Neuronal stem cell (in vitro differentiated cells): ENCODE data around the gene OGT.

Source experiments
- DNase-seq: peaks from one replicate; pipeline ENCODE4 v3.0.0-alpha.2; 2013; ENCODE audit warnings: low spot score
- H2AFZ ChIP-seq: one replicate; pipeline ENCODE4 v1.6.1; 2013; ENCODE audit warnings: mild to moderate bottlenecking, low read length, inconsistent platforms
- H2AK5ac ChIP-seq: 2 replicates; pipeline ENCODE4 v1.6.1; 2013; ENCODE audit warnings: low read depth, mild to moderate bottlenecking, inconsistent platforms, low read length, moderate library complexity, mixed read lengths
- H2BK120ac ChIP-seq: 2 replicates; pipeline ENCODE4 v1.6.1; 2013; ENCODE audit warnings: low read depth, mild to moderate bottlenecking, inconsistent platforms, low read length, moderate library complexity, mixed read lengths
- H2BK12ac ChIP-seq: one replicate; pipeline ENCODE4 v1.6.1; 2013; ENCODE audit warnings: low read length, inconsistent platforms
- H2BK15ac ChIP-seq: 2 replicates; pipeline ENCODE4 v1.6.1; 2013; ENCODE audit warnings: mild to moderate bottlenecking, low read length, inconsistent platforms, mixed read lengths
- H2BK5ac ChIP-seq: one replicate; pipeline ENCODE4 v1.6.1; 2013; ENCODE audit warnings: inconsistent platforms, mild to moderate bottlenecking, low read length, moderate library complexity
- H3K14ac ChIP-seq: one replicate; pipeline ENCODE4 v1.6.1; 2013; ENCODE audit warnings: low read length, inconsistent platforms
- H3K18ac ChIP-seq: 2 replicates; pipeline ENCODE4 v1.6.1; 2013; ENCODE audit warnings: low read length, inconsistent platforms
- H3K23ac ChIP-seq: 2 replicates; pipeline ENCODE4 v1.6.1; 2013; ENCODE audit warnings: low read depth, mild to moderate bottlenecking, mixed read lengths, low read length, inconsistent platforms; ENCODE audit not compliant: poor library complexity
- H3K27ac ChIP-seq: replicated peaks from 3 replicates; pipeline ENCODE4 v1.5.1; 2013; ENCODE audit warnings: low read length, inconsistent platforms
- H3K27me3 ChIP-seq, 3 experiments: 2 replicates each; pipeline ENCODE4 v1.6.1; 2013; ENCODE audit warnings: low read length in 3 of 3, mild to moderate bottlenecking in 2 of 3, inconsistent platforms in 1 of 3, low read depth in 1 of 3, mixed read lengths in 1 of 3, moderate library complexity in 1 of 3; ENCODE audit not compliant: control insufficient read depth in 3 of 3, insufficient read depth in 3 of 3
- H3K36me3 ChIP-seq, 2 donors: replicated peaks in 1 of 2; 2 replicates each; pipeline ENCODE4 v1.6.1; 2013; ENCODE audit warnings: low read length in 2 of 2; ENCODE audit not compliant: control insufficient read depth in 2 of 2, insufficient read depth in 2 of 2
- H3K4ac ChIP-seq: 2 replicates; pipeline ENCODE4 v1.6.1; 2013; ENCODE audit warnings: inconsistent platforms, mild to moderate bottlenecking, low read length, moderate library complexity
- H3K4me1 ChIP-seq, 2 donors: 1 replicate in 1 of 2; 2 replicates in 1 of 2; pipeline ENCODE4 v1.6.1; 2013; ENCODE audit warnings: low read length in 2 of 2, low read depth in 1 of 2; ENCODE audit not compliant: control insufficient read depth in 2 of 2, insufficient read depth in 1 of 2
- H3K4me2 ChIP-seq: one replicate; pipeline ENCODE4 v1.6.1; 2013; ENCODE audit warnings: mild to moderate bottlenecking, low read length, inconsistent platforms; ENCODE audit not compliant: insufficient read depth, poor library complexity, severe bottlenecking
- H3K4me3 ChIP-seq, 2 donors: 2 replicates each; pipeline ENCODE4 v1.5.1; 2013; ENCODE audit warnings: low read length in 2 of 2, mild to moderate bottlenecking in 2 of 2, inconsistent platforms in 1 of 2, moderate library complexity in 1 of 2
- H3K79me1 ChIP-seq: one replicate; pipeline ENCODE4 v1.6.1; 2013; ENCODE audit warnings: low read depth, mild to moderate bottlenecking, inconsistent platforms, low read length, moderate library complexity
- H3K9ac ChIP-seq: one replicate; pipeline ENCODE4 v1.6.1; 2013; ENCODE audit warnings: mild to moderate bottlenecking, low read depth, low read length, inconsistent platforms; ENCODE audit not compliant: poor library complexity
- H3K9me3 ChIP-seq, 2 donors: replicated peaks in 1 of 2; 2 replicates each; pipeline versions ENCODE3 to v1.6.1; 2013; ENCODE audit warnings: low read length in 2 of 2, mild to moderate bottlenecking in 2 of 2, inconsistent platforms in 1 of 2, low read depth in 1 of 2, mixed read lengths in 1 of 2, moderate library complexity in 1 of 2; ENCODE audit not compliant: control insufficient read depth in 2 of 2, insufficient read depth in 1 of 2
- H4K8ac ChIP-seq: one replicate; pipeline ENCODE4 v1.6.1; 2013; ENCODE audit warnings: low read depth, mild to moderate bottlenecking, inconsistent platforms, low read length, moderate library complexity
- H4K91ac ChIP-seq: one replicate; pipeline ENCODE4 v1.6.1; 2013; ENCODE audit warnings: low read length, low read depth, mild to moderate bottlenecking, inconsistent platforms; ENCODE audit not compliant: poor library complexity
- WGBS, 2 donors: extraction: QIAGEN DNeasy Blood & Tissue Kit; methylation state at CpG; one replicate each; pipeline ENCODE4 v1.1.7; 2013; ENCODE audit warnings: missing lambda C conversion rate in 2 of 2, mixed read lengths in 1 of 2; ENCODE audit not compliant: insufficient read length in 2 of 2, insufficient replicate concordance in 1 of 2; ENCODE audit errors: extremely low coverage in 2 of 2; 5-methylcytosine and 5-hydroxymethylcytosine counted together

OGT gene

GRCh38 chrX:71537743-71538142 lies 4.8 kb downstream of the OGT start:
- Histone ChIP-seq H3K9me3 (no peaks in the 10 kb centered on the region), H3K4ac (no peak overlapping the region), H4K8ac (no peak overlapping the region), H2AFZ (no peak overlapping the region), H3K27ac (no peak overlapping the region), H3K23ac (no peak overlapping the region), H2BK120ac (no peak overlapping the region), H3K4me1 (no peaks in the 10 kb centered on the region), H2BK12ac (no peak overlapping the region), H3K36me3 (peaks cover 3 to 46% of the 10 kb centered on the region in 2 donors), H3K14ac (no peak overlapping the region), H3K18ac (no peak overlapping the region), H3K4me2 (no peak overlapping the region), H2AK5ac (no peak overlapping the region), H3K79me1 (peaks cover 3% of the 10 kb centered on the region), H3K27me3 (no peaks in the 10 kb centered on the region), H3K9ac (no peak overlapping the region), H3K4me3 (no peak overlapping the region), H2BK15ac (no peak overlapping the region), H4K91ac (no peak overlapping the region), H2BK5ac (no peak overlapping the region)
- no CpG with 5 or more reads among the region's 9 CpGs for WGBS, 2 donors
- no peak for DNase-seq

GRCh38 chrX:71540801-71541200 lies 7.9 kb downstream of the OGT start:
- H2BK12ac ChIP-seq: no peak overlapping the region
- no peak overlapping the region for H2BK15ac ChIP-seq
- H3K23ac ChIP-seq: no peak overlapping the region
- no peak overlapping the region for H3K4ac ChIP-seq
- H3K9me3 ChIP-seq: no peaks in the 10 kb centered on the region
- no peak overlapping the region for H3K27ac ChIP-seq
- H3K14ac ChIP-seq: no peak overlapping the region
- H4K91ac ChIP-seq: no peak overlapping the region
- no peak overlapping the region for H2AK5ac ChIP-seq
- H3K79me1 ChIP-seq: peaks cover 1% of the 10 kb centered on the region
- whole genome bisulfite sequencing, 2 donors: no CpG with 5 or more reads among the region's 3 CpGs
- H3K4me1 ChIP-seq: no peaks in the 10 kb centered on the region
- no peak overlapping the region for H3K4me3 ChIP-seq
- no peak overlapping the region for H3K9ac ChIP-seq
- DNase-seq: no peak
- no peaks in the 10 kb centered on the region for H3K27me3 ChIP-seq
- H4K8ac ChIP-seq: no peak overlapping the region
- H3K4me2 ChIP-seq: no peak overlapping the region
- H2BK5ac ChIP-seq: no peak overlapping the region
- no peak overlapping the region for H2AFZ ChIP-seq
- no peak overlapping the region for H2BK120ac ChIP-seq
- H3K36me3 ChIP-seq: peaks cover 3 to 72% of the 10 kb centered on the region in 2 donors
- H3K18ac ChIP-seq: no peak overlapping the region

- Histone ChIP-seq H3K14ac (no peak overlapping the region), H3K23ac (no peak overlapping the region), H3K4me2 (no peak overlapping the region), H4K8ac (no peak overlapping the region), H3K36me3 (peaks cover 4 to 75% of the 10 kb centered on the region in 2 donors), H2BK120ac (no peak overlapping the region), H2BK5ac (no peak overlapping the region), H3K4ac (no peak overlapping the region), H2BK15ac (no peak overlapping the region), H3K27me3 (no peaks in the 10 kb centered on the region), H3K79me1 (peaks cover 1% of the 10 kb centered on the region), H3K27ac (no peak overlapping the region), H4K91ac (no peak overlapping the region), H3K9ac (no peak overlapping the region), H2BK12ac (no peak overlapping the region), H2AK5ac (no peak overlapping the region), H3K4me1 (no peaks in the 10 kb centered on the region), H3K9me3 (no peaks in the 10 kb centered on the region), H3K4me3 (no peak overlapping the region), H3K18ac (no peak overlapping the region), H2AFZ (no peak overlapping the region)
- no CpG with 5 or more reads among the region's 8 CpGs for WGBS, 2 donors
- no peak for DNase-seq
Observed at GRCh38 chrX:71541210-71542022, 8.5 kb downstream of the OGT start.

- Histone ChIP-seq H2BK5ac (no peak overlapping the region), H3K4ac (no peak overlapping the region), H2AFZ (no peak overlapping the region), H2BK15ac (no peak overlapping the region), H3K9ac (no peak overlapping the region), H3K9me3 (no peaks in the 10 kb centered on the region), H3K23ac (no peak overlapping the region), H3K4me2 (no peak overlapping the region), H4K91ac (no peak overlapping the region), H3K4me3 (no peak overlapping the region), H2BK12ac (no peak overlapping the region), H3K18ac (no peak overlapping the region), H3K27ac (no peak overlapping the region), H3K4me1 (no peaks in the 10 kb centered on the region), H2AK5ac (no peak overlapping the region), H2BK120ac (no peak overlapping the region), H3K79me1 (peaks cover 1% of the 10 kb centered on the region), H3K27me3 (no peaks in the 10 kb centered on the region), H4K8ac (no peak overlapping the region), H3K36me3 (peaks cover 11 to 82% of the 10 kb centered on the region in 2 donors), H3K14ac (no peak overlapping the region)
- DNase-seq: no peak
- WGBS, 2 donors: no CpG with 5 or more reads among the region's 1 CpG
Observed at GRCh38 chrX:71542411-71542810, 9.5 kb downstream of the OGT start.
